SK-N-SH treated with all-trans-retinoic acid at 6 μM for 48 hours (cell line): ENCODE measurements around the gene TGFBI.

Source experiments
- ATAC-seq: fragments of 200-7000 bp; cut with Tn5 transposase; 3 replicates; pipeline ENCODE4 v1.9.1; 2020; ENCODE audit warnings: mild to moderate bottlenecking, moderate library complexity
- ARNTL ChIP-seq: fragments of 450-650 bp; formaldehyde crosslinking; IDR thresholded peaks from 2 replicates; pipeline ENCODE4 v1.5.0; 2020; ENCODE audit warnings: low read depth, mild to moderate bottlenecking, moderate library complexity, borderline replicate concordance
- CSDC2 ChIP-seq: fragments of 250-450 bp; sonication (Bioruptor Pico); IDR thresholded peaks from 2 replicates; pipeline ENCODE4 v1.5.0; 2020; ENCODE audit warnings: mild to moderate bottlenecking, moderate library complexity
- ESRRG ChIP-seq: fragments of 250-450 bp; sonication (Bioruptor Pico); IDR thresholded peaks from 2 replicates; pipeline ENCODE4 v1.6.1; 2021; ENCODE audit warnings: mild to moderate bottlenecking
- GLIS3 ChIP-seq: fragments of 250-450 bp; sonication (Bioruptor Pico); IDR thresholded peaks from 2 replicates; pipeline ENCODE4 v1.5.0; 2020; ENCODE audit warnings: mild to moderate bottlenecking, moderate library complexity
- ISL1 ChIP-seq: fragments of 250-450 bp; sonication (Bioruptor Pico); IDR thresholded peaks from 2 replicates; pipeline ENCODE4 v2.1.2; 2022; ENCODE audit warnings: mild to moderate bottlenecking, moderate library complexity
- OSR1 ChIP-seq: fragments of 250-450 bp; sonication (Bioruptor Pico); IDR thresholded peaks from 2 replicates; pipeline ENCODE4 v1.8.0; 2022; ENCODE audit warnings: moderate library complexity, mild to moderate bottlenecking, inconsistent platforms
- PPARA ChIP-seq: fragments of 250-450 bp; sonication (Bioruptor Pico); IDR thresholded peaks from 2 replicates; pipeline ENCODE4 v1.5.0; 2020; ENCODE audit warnings: mild to moderate bottlenecking, borderline replicate concordance
- RARB ChIP-seq: fragments of 250-450 bp; sonication (Bioruptor Pico); IDR thresholded peaks from 2 replicates; pipeline ENCODE4 v1.8.0; 2021; ENCODE audit warnings: mild to moderate bottlenecking, moderate library complexity
- SNAI2 ChIP-seq: fragments of 250-450 bp; sonication (Bioruptor Pico); IDR thresholded peaks from 2 replicates; pipeline ENCODE4 v1.5.0; 2020; ENCODE audit warnings: mild to moderate bottlenecking, moderate library complexity
- TCF4 ChIP-seq: fragments of 250-450 bp; sonication (Bioruptor Pico); IDR thresholded peaks from 2 replicates; pipeline ENCODE4 v1.8.0; 2021; ENCODE audit warnings: mild to moderate bottlenecking, moderate library complexity, borderline replicate concordance
- TOX ChIP-seq: fragments of 250-450 bp; sonication (Bioruptor Pico); IDR thresholded peaks from 2 replicates; pipeline ENCODE4 v1.8.0; 2021; ENCODE audit warnings: mild to moderate bottlenecking, moderate library complexity, borderline replicate concordance
- ZC3H10 ChIP-seq: fragments of 250-450 bp; sonication (Bioruptor Pico); IDR thresholded peaks from 2 replicates; pipeline ENCODE4 v1.5.1; 2021; ENCODE audit warnings: mild to moderate bottlenecking, moderate library complexity
- ZFP3 ChIP-seq: fragments of 250-450 bp; sonication (Bioruptor Pico); IDR thresholded peaks from 2 replicates; pipeline ENCODE4 v1.5.0; 2020; ENCODE audit warnings: mild to moderate bottlenecking, moderate library complexity
- ZFP30 ChIP-seq: fragments of 450-650 bp; formaldehyde crosslinking; IDR thresholded peaks from 2 replicates; pipeline ENCODE4 v1.5.0; 2022; ENCODE audit warnings: mild to moderate bottlenecking, moderate library complexity
- ZNF565 ChIP-seq: fragments of 450-650 bp; formaldehyde crosslinking; conservative IDR thresholded peaks from 2 replicates; pipeline ENCODE4 v1.5.0; 2020; ENCODE audit warnings: low read depth, mild to moderate bottlenecking, moderate library complexity
- ZNF70 ChIP-seq: fragments of 450-650 bp; formaldehyde crosslinking; IDR thresholded peaks from 2 replicates; pipeline ENCODE4 v1.5.0; 2020; ENCODE audit warnings: mild to moderate bottlenecking, moderate library complexity
- ZNF8 ChIP-seq: fragments of 450-650 bp; formaldehyde crosslinking; IDR thresholded peaks from 2 replicates; pipeline ENCODE4 v1.5.0; 2020; ENCODE audit warnings: mild to moderate bottlenecking, moderate library complexity
- TF ChIP-seq, protein P1 (sequence below): fragments of 250-450 bp; sonication (Bioruptor Pico); IDR thresholded peaks from 2 replicates; pipeline ENCODE4 v1.8.0; 2021; ENCODE audit warnings: low read depth, mild to moderate bottlenecking, moderate library complexity, borderline replicate concordance
- TF ChIP-seq, protein P2 (sequence below): fragments of 250-450 bp; sonication (Bioruptor Pico); IDR thresholded peaks from 2 replicates; pipeline ENCODE4 v1.8.0; 2020; ENCODE audit warnings: mild to moderate bottlenecking, moderate library complexity, borderline replicate concordance
- TF ChIP-seq, protein P3 (sequence below): fragments of 250-450 bp; sonication (Bioruptor Pico); IDR thresholded peaks from 2 replicates; pipeline ENCODE4 v1.5.1; 2021; ENCODE audit warnings: mild to moderate bottlenecking, moderate library complexity
- TF ChIP-seq, protein P4 (sequence below): fragments of 250-450 bp; sonication (Bioruptor Pico); IDR thresholded peaks from 2 replicates; pipeline ENCODE4 v1.5.0; 2020; ENCODE audit warnings: mild to moderate bottlenecking, moderate library complexity
- TF ChIP-seq, protein P5 (sequence below): fragments of 250-450 bp; sonication (Bioruptor Pico); IDR thresholded peaks from 2 replicates; pipeline ENCODE4 v1.5.1; 2020; ENCODE audit warnings: low read depth, mild to moderate bottlenecking, moderate library complexity

TGFBI gene

DNA sequence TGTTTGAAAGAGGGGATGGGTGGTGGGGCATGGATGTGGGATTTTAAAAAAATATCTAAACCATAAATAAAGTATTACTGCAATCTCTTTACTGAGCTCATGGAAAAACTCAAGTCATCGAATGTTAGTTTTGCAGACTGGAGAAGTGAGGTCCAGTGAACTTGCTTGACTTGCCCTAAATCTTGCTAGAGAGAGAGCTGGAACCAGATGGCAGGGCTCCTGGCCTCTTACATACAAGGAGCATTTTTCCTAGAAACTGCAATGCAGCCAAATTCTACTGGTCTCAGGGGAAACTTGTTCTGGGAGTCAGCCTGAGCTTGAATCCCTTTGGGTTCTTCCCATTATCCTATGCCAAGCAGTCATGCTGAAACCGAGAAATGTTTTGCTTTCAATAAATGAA lies 2.9 kb upstream of the TGFBI start:
- ATAC-seq, result no peak
- TF ChIP-seq SNAI2 (CRISPR knock-in tag), result no peak
- TF ChIP-seq PPARA (CRISPR knock-in tag), result no peak
- TF ChIP-seq CSDC2, result no peak
- no peak for TF ChIP-seq OSR1 (CRISPR knock-in tag)
- TF ChIP-seq ISL1 (CRISPR knock-in tag), result no peak
- no peak for TF ChIP-seq ZNF70 (CRISPR knock-in tag)
- TF ChIP-seq ARNTL (CRISPR knock-in tag), result no peak
- no peak for TF ChIP-seq ZFP30
- TF ChIP-seq RARB (CRISPR knock-in tag), result no peak
- TF ChIP-seq ESRRG (CRISPR knock-in tag), result no peak
- TF ChIP-seq, protein P1, sequence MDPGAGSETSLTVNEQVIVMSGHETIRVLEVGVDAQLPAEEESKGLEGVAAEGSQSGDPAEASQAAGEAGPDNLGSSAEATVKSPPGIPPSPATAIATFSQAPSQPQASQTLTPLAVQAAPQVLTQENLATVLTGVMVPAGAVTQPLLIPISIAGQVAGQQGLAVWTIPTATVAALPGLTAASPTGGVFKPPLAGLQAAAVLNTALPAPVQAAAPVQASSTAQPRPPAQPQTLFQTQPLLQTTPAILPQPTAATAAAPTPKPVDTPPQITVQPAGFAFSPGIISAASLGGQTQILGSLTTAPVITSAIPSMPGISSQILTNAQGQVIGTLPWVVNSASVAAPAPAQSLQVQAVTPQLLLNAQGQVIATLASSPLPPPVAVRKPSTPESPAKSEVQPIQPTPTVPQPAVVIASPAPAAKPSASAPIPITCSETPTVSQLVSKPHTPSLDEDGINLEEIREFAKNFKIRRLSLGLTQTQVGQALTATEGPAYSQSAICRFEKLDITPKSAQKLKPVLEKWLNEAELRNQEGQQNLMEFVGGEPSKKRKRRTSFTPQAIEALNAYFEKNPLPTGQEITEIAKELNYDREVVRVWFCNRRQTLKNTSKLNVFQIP (CRISPR knock-in tag), result no peak
- no peak for TF ChIP-seq ZFP3 (CRISPR knock-in tag)
- TF ChIP-seq ZC3H10 (CRISPR knock-in tag), result no peak
- no peak for TF ChIP-seq ZNF8 (CRISPR knock-in tag)
- TF ChIP-seq, protein P2, sequence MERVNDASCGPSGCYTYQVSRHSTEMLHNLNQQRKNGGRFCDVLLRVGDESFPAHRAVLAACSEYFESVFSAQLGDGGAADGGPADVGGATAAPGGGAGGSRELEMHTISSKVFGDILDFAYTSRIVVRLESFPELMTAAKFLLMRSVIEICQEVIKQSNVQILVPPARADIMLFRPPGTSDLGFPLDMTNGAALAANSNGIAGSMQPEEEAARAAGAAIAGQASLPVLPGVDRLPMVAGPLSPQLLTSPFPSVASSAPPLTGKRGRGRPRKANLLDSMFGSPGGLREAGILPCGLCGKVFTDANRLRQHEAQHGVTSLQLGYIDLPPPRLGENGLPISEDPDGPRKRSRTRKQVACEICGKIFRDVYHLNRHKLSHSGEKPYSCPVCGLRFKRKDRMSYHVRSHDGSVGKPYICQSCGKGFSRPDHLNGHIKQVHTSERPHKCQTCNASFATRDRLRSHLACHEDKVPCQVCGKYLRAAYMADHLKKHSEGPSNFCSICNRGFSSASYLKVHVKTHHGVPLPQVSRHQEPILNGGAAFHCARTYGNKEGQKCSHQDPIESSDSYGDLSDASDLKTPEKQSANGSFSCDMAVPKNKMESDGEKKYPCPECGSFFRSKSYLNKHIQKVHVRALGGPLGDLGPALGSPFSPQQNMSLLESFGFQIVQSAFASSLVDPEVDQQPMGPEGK (CRISPR knock-in tag), result no peak
- TF ChIP-seq, protein P3, sequence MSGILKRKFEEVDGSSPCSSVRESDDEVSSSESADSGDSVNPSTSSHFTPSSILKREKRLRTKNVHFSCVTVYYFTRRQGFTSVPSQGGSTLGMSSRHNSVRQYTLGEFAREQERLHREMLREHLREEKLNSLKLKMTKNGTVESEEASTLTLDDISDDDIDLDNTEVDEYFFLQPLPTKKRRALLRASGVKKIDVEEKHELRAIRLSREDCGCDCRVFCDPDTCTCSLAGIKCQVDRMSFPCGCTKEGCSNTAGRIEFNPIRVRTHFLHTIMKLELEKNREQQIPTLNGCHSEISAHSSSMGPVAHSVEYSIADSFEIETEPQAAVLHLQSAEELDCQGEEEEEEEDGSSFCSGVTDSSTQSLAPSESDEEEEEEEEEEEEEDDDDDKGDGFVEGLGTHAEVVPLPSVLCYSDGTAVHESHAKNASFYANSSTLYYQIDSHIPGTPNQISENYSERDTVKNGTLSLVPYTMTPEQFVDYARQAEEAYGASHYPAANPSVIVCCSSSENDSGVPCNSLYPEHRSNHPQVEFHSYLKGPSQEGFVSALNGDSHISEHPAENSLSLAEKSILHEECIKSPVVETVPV (CRISPR knock-in tag), result no peak
- TF ChIP-seq GLIS3 (CRISPR knock-in tag), result no peak

DNA sequence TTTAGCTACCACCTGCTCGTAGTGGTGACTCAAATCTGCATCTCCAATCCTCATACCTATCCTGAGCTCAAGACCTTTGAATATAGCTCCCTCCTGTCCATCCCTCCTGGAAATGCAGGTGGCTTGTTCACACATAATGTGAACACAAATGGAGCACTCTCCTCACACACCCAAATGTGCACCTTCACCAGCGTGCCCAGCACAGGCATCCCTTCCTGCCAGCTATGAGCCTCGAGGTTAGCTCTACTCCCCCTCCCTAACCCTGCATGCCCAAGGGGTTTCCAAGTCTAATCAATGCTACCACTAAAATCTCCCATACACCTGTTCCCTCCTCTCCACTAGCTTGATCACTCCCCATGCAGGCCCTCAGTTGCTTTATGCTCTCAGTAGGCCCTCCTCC lies 2.2 kb upstream of the TGFBI start:
- no peak for ATAC-seq
- no peak for TF ChIP-seq ZFP3 (CRISPR knock-in tag)
- no peak for TF ChIP-seq ZFP30
- no peak for TF ChIP-seq RARB (CRISPR knock-in tag)
- TF ChIP-seq ESRRG (CRISPR knock-in tag), result no peak
- no peak for TF ChIP-seq OSR1 (CRISPR knock-in tag)

DNA sequence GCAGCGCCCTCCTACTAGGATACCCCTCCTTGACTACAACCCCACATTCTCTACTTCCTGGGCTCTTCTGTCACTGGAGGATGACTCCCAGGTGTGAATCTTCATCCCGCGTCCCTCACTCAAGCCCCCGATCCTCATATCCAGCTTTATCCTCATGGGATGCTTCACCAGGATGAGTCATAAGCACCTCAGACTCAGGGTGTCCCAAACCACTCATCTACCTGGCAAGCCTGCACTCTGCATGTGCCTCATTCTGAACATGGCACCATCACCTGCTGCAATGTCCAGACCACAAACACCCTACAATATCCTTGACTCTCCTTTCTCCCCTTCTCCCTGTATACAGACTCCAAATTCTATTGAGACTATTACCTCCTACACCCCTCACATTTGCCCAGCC lies 1.5 kb upstream of the TGFBI start:
- ATAC-seq, result no peak

More for the DNA sequence above, 1.5 kb upstream of the TGFBI start:
- no peak for TF ChIP-seq GLIS3 (CRISPR knock-in tag)
- no peak for TF ChIP-seq SNAI2 (CRISPR knock-in tag)
- TF ChIP-seq ZFP30, result no peak
- no peak for TF ChIP-seq ARNTL (CRISPR knock-in tag)
- TF ChIP-seq, protein P4, sequence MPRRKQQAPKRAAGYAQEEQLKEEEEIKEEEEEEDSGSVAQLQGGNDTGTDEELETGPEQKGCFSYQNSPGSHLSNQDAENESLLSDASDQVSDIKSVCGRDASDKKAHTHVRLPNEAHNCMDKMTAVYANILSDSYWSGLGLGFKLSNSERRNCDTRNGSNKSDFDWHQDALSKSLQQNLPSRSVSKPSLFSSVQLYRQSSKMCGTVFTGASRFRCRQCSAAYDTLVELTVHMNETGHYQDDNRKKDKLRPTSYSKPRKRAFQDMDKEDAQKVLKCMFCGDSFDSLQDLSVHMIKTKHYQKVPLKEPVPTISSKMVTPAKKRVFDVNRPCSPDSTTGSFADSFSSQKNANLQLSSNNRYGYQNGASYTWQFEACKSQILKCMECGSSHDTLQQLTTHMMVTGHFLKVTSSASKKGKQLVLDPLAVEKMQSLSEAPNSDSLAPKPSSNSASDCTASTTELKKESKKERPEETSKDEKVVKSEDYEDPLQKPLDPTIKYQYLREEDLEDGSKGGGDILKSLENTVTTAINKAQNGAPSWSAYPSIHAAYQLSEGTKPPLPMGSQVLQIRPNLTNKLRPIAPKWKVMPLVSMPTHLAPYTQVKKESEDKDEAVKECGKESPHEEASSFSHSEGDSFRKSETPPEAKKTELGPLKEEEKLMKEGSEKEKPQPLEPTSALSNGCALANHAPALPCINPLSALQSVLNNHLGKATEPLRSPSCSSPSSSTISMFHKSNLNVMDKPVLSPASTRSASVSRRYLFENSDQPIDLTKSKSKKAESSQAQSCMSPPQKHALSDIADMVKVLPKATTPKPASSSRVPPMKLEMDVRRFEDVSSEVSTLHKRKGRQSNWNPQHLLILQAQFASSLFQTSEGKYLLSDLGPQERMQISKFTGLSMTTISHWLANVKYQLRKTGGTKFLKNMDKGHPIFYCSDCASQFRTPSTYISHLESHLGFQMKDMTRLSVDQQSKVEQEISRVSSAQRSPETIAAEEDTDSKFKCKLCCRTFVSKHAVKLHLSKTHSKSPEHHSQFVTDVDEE, result no peak
- no peak for TF ChIP-seq ZFP3 (CRISPR knock-in tag)
- no peak for TF ChIP-seq CSDC2
- TF ChIP-seq, protein P2 (CRISPR knock-in tag), result no peak
- no peak for TF ChIP-seq ISL1 (CRISPR knock-in tag)
- TF ChIP-seq ZNF565 (CRISPR knock-in tag), result no peak
- no peak for TF ChIP-seq PPARA (CRISPR knock-in tag)
- TF ChIP-seq TCF4 (CRISPR knock-in tag), result no peak
- TF ChIP-seq TOX (CRISPR knock-in tag), result no peak
- TF ChIP-seq, protein P1 (CRISPR knock-in tag), result no peak
- no peak for TF ChIP-seq RARB (CRISPR knock-in tag)
- TF ChIP-seq, protein P5, sequence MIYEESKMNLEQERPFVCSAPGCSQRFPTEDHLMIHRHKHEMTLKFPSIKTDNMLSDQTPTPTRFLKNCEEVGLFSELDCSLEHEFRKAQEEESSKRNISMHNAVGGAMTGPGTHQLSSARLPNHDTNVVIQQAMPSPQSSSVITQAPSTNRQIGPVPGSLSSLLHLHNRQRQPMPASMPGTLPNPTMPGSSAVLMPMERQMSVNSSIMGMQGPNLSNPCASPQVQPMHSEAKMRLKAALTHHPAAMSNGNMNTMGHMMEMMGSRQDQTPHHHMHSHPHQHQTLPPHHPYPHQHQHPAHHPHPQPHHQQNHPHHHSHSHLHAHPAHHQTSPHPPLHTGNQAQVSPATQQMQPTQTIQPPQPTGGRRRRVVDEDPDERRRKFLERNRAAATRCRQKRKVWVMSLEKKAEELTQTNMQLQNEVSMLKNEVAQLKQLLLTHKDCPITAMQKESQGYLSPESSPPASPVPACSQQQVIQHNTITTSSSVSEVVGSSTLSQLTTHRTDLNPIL (CRISPR knock-in tag), result no peak
- TF ChIP-seq ZC3H10 (CRISPR knock-in tag), result no peak
